ENCODE data around the gene PADI3.

- TF ChIP-seq POLR2AphosphoS5 (IDR thresholded peaks at IDR 0.05; ENCODE audit: low read depth, low read length), result no peak
- TF ChIP-seq TAF1 (IDR thresholded peaks at IDR 0.05; ENCODE audit: borderline replicate concordance, insufficient read depth, low read length), result no peak
- no peak for TF ChIP-seq REST (IDR thresholded peaks at IDR 0.05; ENCODE audit: insufficient read depth in 1 of 2, low read depth in 2 of 2, low read length in 2 of 2)
These were observed 15.1 kb upstream of the PADI3 start for GRCh38 chr1:17233675-17234320.

All from PFSK-1 (cell line).